Measurements from ENCODE around the gene SLC43A3.
"Not testable (repeated sequence)": the region's sequence is repeated elsewhere in the genome, so short reads cannot be mapped to it uniquely, and the experiment has no call there.

SLC43A3 gene

DNA sequence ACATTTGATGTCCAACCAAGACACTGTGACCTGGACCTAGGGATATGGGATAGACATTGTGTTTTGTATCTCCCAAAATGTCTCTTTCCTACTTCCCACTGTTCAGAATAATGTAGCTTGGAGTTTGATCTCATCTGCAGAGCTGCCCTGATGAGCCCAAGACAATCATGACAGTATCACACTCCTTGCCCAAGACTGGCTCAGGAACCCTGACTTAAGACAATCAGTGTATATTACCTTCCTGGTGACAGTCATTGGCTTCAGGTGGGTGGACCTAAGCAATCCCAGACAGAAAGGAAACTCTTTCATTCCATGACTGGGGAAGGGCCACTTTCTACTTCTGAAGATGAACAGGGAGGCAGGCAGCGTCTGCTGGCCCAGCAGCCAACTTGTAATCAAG, 19.1 kb upstream of the SLC43A3 start:
- H3K27ac ChIP-seq (ENCODE audit: low read depth, low read length): no peak overlapping the region
- no peaks in the 10 kb centered on the region for H3K79me2 ChIP-seq (ENCODE audit: control insufficient read depth, low read length)
- H3K36me3 ChIP-seq (ENCODE audit: control insufficient read depth, low read length): no peaks in the 10 kb centered on the region
- peaks cover 24% of the 10 kb centered on the region for H3K27me3 ChIP-seq (ENCODE audit: control insufficient read depth, low read length)
- H3K4me2 ChIP-seq (ENCODE audit: low read length): no peak overlapping the region
- no peaks in the 10 kb centered on the region for H3K9me2 ChIP-seq (replicated peaks; ENCODE audit: control insufficient read depth, low read length)
- H4K20me1 ChIP-seq (ENCODE audit: control insufficient read depth, insufficient read depth, low read depth, low read length): no peaks in the 10 kb centered on the region
- H3K4me3 ChIP-seq (ENCODE audit: low read length): no peak overlapping the region
- no peaks in the 10 kb centered on the region for H3K4me1 ChIP-seq (ENCODE audit: control insufficient read depth, low read length)
- TF ChIP-seq, protein P1, sequence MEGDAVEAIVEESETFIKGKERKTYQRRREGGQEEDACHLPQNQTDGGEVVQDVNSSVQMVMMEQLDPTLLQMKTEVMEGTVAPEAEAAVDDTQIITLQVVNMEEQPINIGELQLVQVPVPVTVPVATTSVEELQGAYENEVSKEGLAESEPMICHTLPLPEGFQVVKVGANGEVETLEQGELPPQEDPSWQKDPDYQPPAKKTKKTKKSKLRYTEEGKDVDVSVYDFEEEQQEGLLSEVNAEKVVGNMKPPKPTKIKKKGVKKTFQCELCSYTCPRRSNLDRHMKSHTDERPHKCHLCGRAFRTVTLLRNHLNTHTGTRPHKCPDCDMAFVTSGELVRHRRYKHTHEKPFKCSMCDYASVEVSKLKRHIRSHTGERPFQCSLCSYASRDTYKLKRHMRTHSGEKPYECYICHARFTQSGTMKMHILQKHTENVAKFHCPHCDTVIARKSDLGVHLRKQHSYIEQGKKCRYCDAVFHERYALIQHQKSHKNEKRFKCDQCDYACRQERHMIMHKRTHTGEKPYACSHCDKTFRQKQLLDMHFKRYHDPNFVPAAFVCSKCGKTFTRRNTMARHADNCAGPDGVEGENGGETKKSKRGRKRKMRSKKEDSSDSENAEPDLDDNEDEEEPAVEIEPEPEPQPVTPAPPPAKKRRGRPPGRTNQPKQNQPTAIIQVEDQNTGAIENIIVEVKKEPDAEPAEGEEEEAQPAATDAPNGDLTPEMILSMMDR (IDR thresholded peaks at IDR 0.05; ENCODE audit: low read depth, low read length, poor library complexity, severe bottlenecking): no peak
- TF ChIP-seq EZH2phosphoT487 (IDR thresholded peaks at IDR 0.05; ENCODE audit: borderline replicate concordance, low read length): no peak
- H3F3A ChIP-seq (ENCODE audit: control insufficient read depth, insufficient read depth): no peaks in the 10 kb centered on the region
- H3K9me3 ChIP-seq (ENCODE audit: control insufficient read depth, insufficient read depth, low read length): no peaks in the 10 kb centered on the region

DNA sequence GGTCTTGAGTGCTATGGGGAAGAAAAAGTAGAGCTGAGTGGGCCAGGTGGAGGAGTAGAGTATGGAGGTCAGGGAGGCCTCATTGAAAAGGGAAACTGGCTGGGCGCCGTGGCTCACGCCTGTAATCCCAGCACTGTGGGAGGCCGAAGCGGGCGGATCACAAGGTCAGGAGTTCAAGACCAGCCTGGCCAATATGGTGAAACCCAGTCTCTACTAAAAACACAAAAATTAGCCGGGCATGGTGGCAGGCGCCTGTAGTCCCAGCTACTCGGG, 18.1 kb upstream of the SLC43A3 start:
- H4K20me1 ChIP-seq (ENCODE audit: control insufficient read depth, insufficient read depth, low read depth, low read length); H3F3A ChIP-seq (ENCODE audit: control insufficient read depth, insufficient read depth); H3K4me1 ChIP-seq (ENCODE audit: control insufficient read depth, low read length); H3K27ac ChIP-seq (ENCODE audit: low read depth, low read length); H3K4me2 ChIP-seq (ENCODE audit: low read length); H3K4me3 ChIP-seq (ENCODE audit: low read length); H3K79me2 ChIP-seq (ENCODE audit: control insufficient read depth, low read length); H3K9me3 ChIP-seq (ENCODE audit: control insufficient read depth, insufficient read depth, low read length); H3K9me2 ChIP-seq (replicated peaks; ENCODE audit: control insufficient read depth, low read length); H3K36me3 ChIP-seq (ENCODE audit: control insufficient read depth, low read length): not testable (repeated sequence)
- peaks cover 20% of the 10 kb centered on the region for H3K27me3 ChIP-seq (ENCODE audit: control insufficient read depth, low read length)

DNA sequence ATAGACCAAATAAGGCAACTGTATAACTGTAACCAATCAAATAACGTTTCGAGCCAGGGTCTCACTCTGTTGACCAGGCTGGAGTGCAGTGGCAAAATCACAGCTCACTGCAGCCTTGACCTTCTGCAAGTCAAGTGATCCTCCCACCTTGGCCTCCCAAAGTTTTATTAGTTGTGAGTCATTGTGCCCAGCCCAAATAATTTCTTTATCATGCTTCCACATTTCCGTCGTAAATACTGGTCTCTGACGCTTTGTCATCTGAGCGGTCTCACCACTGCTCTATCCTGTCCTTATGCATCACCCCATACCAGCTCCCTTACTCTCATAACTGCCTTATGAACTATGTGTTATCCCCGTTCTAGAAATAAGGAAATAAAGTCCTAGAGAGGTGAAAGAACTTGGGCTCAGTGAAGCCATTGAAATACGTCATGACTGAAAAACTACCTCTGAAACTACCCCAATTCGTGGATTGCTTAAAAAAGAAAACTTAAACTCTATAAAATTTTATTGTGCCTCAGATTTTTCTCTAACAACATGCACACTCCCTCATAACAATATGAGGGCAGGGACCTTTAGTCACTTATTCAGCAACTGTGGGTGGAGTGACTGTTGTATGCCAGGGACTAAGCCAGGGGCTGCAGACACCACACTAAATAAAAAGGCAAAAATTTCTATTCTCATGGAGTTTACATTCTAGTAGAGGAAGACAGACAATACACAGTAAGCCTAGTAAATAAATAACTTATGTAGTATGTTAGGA, 17.6 kb upstream of the SLC43A3 start:
- Histone ChIP-seq H3K27me3 (ENCODE audit: control insufficient read depth, low read length) (peaks cover 18% of the 10 kb centered on the region), H3K4me3 (ENCODE audit: low read length) (no peak overlapping the region), H3K9me3 (ENCODE audit: control insufficient read depth, insufficient read depth, low read length) (no peaks in the 10 kb centered on the region), H3K9me2 (replicated peaks; ENCODE audit: control insufficient read depth, low read length) (no peaks in the 10 kb centered on the region), H3K4me2 (ENCODE audit: low read length) (no peak overlapping the region), H3F3A (ENCODE audit: control insufficient read depth, insufficient read depth) (no peaks in the 10 kb centered on the region), H3K27ac (ENCODE audit: low read depth, low read length) (no peak overlapping the region), H4K20me1 (ENCODE audit: control insufficient read depth, insufficient read depth, low read depth, low read length) (no peaks in the 10 kb centered on the region), H3K79me2 (ENCODE audit: control insufficient read depth, low read length) (no peaks in the 10 kb centered on the region), H3K4me1 (ENCODE audit: control insufficient read depth, low read length) (no peaks in the 10 kb centered on the region), H3K36me3 (ENCODE audit: control insufficient read depth, low read length) (no peaks in the 10 kb centered on the region)
- TF ChIP-seq EZH2phosphoT487 (IDR thresholded peaks at IDR 0.05; ENCODE audit: borderline replicate concordance, low read length): no peak
- TF ChIP-seq, protein P1 (IDR thresholded peaks at IDR 0.05; ENCODE audit: low read depth, low read length, poor library complexity, severe bottlenecking): no peak

DNA sequence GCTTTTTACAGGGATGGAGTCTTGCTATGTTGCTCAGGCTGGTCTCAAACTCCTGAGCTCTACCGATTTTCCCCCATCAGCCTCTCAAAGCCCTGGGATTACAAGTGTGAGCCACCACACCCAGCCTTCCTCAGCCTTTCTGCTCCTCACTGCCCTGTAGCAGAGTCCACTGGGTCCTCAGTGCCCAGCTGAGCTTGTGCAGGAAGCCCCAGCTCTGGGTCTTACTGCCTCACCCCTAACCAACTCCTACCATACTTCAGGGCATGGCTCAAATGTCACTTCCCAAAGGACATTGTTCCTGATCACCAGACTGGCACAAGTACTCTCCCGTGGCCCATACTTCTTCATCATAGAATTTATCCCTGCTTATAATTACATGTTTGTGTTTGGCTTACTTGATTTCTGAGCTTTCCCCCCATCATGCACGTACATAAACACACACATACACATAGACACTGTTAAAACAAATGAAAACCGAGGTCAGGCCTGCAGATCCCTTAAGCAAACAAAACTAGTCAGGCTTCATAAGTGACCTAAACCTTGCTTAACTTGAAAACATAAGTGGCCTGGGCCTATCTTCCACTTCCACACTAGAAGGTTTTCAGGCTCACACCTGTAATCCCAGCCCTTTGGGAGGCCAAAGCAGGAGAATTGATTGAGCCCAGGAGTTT, 14.0 kb upstream of the SLC43A3 start:
- H3K4me1 ChIP-seq (ENCODE audit: control insufficient read depth, low read length): no peaks in the 10 kb centered on the region
- H3K27ac ChIP-seq (ENCODE audit: low read depth, low read length): no peak overlapping the region
- H3K9me3 ChIP-seq (ENCODE audit: control insufficient read depth, insufficient read depth, low read length): no peaks in the 10 kb centered on the region
- no peak for TF ChIP-seq EZH2phosphoT487 (IDR thresholded peaks at IDR 0.05; ENCODE audit: borderline replicate concordance, low read length)
- TF ChIP-seq, protein P1 (IDR thresholded peaks at IDR 0.05; ENCODE audit: low read depth, low read length, poor library complexity, severe bottlenecking): no peak
- peaks cover 5% of the 10 kb centered on the region for H3K27me3 ChIP-seq (ENCODE audit: control insufficient read depth, low read length)
- H3K9me2 ChIP-seq (replicated peaks; ENCODE audit: control insufficient read depth, low read length): no peaks in the 10 kb centered on the region
- no peaks in the 10 kb centered on the region for H3K36me3 ChIP-seq (ENCODE audit: control insufficient read depth, low read length)
- H3K4me2 ChIP-seq (ENCODE audit: low read length): no peak overlapping the region
- no peak overlapping the region for H3K4me3 ChIP-seq (ENCODE audit: low read length)
- H4K20me1 ChIP-seq (ENCODE audit: control insufficient read depth, insufficient read depth, low read depth, low read length): no peaks in the 10 kb centered on the region
- no peaks in the 10 kb centered on the region for H3F3A ChIP-seq (ENCODE audit: control insufficient read depth, insufficient read depth)
- no peaks in the 10 kb centered on the region for H3K79me2 ChIP-seq (ENCODE audit: control insufficient read depth, low read length)

All from DOHH2 (cell line).